GM12892 (cell line): Measurements from ENCODE around the gene IL1RAPL2.
"Not testable (repeated sequence)": the region's sequence is repeated elsewhere in the genome, so short reads cannot be mapped to it uniquely, and the experiment has no call there.

ENCODE experiments used
- DNase-seq: peaks from one replicate; pipeline ENCODE4 v3.0.0; 2011; ENCODE audit not compliant: insufficient read length
- FAIRE-seq: peaks from 2 replicates; lab custom pipeline; 2011; peaks lifted over from hg19 to GRCh38; lab: Jason Lieb, UNC
- POLR2A ChIP-seq: IDR thresholded peaks from 2 replicates; pipeline ENCODE4 v1.6.1; 2011; ENCODE audit warnings: low read depth, low read length, control low read depth
- POLR2AphosphoS5 ChIP-seq: IDR thresholded peaks from 2 replicates; pipeline ENCODE4 v1.6.1; 2011; ENCODE audit warnings: low read depth, low read length, control low read depth
- TAF1 ChIP-seq: IDR thresholded peaks from 2 replicates; pipeline ENCODE4 v1.6.1; 2011; ENCODE audit warnings: low read depth, mild to moderate bottlenecking, control low read depth, low read length, borderline replicate concordance

IL1RAPL2 gene

DNA sequence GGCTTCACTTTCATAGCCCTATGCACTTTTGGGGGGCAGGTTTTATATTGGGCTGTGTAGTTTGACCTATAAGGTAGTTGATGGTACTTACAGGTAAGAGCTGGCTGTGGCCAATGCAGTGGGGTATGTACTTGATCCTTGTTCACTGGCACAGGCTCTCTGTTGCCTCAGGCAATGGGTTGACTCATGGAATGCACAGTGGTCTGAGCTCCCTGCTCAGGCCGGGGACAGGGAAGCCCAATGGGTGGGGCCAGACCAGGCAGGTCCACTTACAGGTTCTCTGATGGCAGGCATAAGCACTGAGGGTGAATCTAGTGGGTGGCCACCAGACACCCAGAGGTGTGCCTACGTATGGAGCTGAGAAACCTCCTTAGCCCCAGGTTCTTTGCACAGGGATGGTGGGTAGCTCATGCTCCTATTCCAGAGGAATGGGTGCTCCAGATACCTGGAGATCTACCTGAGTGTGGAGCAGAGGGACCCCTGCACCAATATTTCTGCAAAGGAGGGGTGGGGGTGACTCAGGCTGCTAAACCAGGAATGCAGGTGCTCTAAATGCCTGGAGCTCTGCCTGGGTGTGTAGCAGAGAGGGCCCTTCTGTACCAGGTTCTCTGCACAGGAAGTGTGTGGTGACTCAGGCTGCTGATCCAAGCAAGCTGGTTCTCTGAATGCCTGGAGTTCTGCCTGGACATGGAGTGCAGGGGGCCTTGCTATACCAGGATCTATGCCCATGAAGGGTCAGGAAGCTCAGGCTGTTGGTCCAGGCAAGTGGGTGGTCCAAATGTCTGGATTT lies 52.3 kb downstream of the IL1RAPL2 start:
- DNase-seq (no peak), FAIRE-seq (no peak)
- TF ChIP-seq TAF1 (no peak), POLR2A (no peak), POLR2AphosphoS5 (no peak)

DNA sequence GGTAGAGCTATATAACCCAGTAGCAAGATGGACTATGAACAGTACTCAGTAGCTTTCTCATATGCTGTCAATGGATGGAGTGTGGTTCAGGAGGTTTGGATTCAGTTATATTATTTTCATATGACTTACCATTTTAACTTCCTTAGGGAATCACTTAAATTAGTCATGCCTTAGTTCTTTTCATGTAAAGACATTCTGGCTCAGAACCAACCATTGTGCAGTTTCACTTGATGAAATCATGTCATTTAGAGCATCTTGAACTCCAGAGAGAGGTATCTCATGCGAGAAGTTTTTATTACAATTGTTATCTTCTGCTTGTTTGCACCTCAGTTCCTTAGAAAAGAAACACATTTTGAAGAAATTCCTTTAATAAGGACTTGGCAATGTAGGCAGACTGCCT lies 55.8 kb downstream of the IL1RAPL2 start:
- DNase-seq = no peak
- TF ChIP-seq POLR2AphosphoS5 (no peak), TAF1 (no peak), POLR2A (no peak)
- no peak for FAIRE-seq

DNA sequence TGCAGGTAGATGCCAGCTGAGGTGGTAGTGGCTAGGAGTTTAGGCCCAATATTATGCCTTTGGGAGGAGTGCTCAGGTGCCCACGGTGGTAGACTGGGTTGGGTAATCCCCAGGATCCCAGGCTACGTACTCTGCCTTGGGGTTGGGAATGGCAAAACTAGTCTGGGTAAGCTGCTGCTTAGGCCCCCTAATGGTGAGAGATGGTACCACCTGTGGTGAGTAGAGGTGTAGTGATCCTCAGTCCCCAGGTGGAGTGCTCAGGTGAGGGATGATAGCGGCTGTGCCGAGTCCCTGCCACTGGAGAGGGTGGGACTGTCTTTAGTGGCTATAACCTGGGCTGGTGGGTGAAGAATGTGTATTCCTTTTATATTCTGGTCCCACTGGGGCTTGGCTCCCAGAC lies 75.2 kb downstream of the IL1RAPL2 start:
- FAIRE-seq = no peak
- no peak for DNase-seq
- TF ChIP-seq POLR2AphosphoS5 (no peak), TAF1 (no peak), POLR2A (no peak)

DNA sequence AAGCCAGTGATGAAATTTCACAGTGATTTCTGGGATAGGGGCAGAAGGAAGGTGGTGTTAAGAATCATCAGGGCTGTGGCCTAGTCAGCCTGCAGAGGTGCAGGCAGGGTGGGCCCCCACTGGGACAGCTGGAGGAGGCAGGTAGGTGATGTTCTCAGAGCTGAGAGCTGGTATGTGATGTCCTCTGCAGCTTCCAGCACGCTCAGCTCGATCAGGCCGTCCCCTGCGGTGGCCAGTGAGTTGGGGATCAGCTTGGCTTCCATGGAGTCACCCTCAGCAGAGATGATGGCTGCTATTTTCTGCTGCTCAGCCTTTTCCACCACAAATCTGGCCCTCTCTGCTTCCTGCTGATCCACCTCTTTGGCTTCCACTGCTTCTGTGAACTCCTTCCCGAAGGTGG lies 81.1 kb downstream of the IL1RAPL2 start:
- DNase-seq = no peak
- no peak for TF ChIP-seq POLR2AphosphoS5
- no peak for TF ChIP-seq POLR2A
- no peak for TF ChIP-seq TAF1
- FAIRE-seq = no peak

DNA sequence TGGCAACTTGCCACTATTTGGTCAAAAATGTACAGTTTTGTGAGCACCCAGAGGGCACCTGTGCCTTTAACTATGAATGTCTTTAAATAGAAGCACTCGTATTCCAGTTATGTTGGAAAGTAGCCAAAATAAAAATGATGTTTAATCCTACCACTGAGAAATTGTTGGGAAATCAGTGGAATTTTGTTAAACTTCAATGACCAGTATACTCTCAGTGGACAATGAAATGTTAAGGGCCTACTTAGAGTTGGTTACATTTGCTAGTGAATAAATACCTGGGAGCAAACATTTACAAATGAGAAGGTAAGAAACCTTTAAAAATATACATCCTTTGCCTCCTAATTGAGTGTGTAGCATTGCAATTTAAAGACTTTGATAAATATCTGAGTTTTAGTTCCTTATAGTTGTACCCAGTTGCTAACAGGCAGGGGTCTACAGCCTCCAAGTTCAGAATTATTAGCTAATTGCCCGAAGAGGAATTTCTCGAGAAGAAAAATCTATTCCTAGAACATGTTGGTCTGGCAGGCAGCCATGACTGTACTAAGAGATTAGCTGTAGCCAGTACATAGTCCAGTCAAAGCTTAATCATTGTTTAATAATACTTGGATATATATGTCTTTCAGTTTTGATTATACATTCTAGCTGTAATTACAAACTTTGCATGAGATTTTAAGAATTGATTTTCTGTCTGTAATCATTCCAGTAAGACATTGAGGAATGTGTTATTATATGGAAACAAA lies 93.2 kb downstream of the IL1RAPL2 start:
- FAIRE-seq (no peak), DNase-seq (no peak)
- TF ChIP-seq POLR2A = no peak

DNA sequence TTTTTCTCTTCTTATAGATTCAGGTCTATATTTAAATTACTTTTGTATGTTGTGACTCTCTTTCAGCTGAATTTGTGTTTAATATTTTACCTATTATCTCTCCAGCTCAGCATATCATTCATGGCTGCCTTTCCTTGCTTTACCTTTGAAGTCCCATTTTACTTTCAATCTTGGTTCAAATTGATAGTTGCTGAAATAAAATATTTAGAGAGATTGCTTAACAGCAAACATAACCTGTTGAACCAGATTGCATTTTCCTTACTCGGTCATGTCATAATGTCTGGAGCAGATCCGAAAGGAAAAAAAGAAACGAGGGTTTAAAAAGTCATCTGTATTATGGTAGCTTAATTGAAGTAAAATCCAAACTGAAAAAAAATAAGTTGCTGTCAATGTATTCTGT lies 94.1 kb downstream of the IL1RAPL2 start:
- no peak for FAIRE-seq
- TF ChIP-seq POLR2A = no peak
- TF ChIP-seq TAF1 = no peak
- DNase-seq = no peak

DNA sequence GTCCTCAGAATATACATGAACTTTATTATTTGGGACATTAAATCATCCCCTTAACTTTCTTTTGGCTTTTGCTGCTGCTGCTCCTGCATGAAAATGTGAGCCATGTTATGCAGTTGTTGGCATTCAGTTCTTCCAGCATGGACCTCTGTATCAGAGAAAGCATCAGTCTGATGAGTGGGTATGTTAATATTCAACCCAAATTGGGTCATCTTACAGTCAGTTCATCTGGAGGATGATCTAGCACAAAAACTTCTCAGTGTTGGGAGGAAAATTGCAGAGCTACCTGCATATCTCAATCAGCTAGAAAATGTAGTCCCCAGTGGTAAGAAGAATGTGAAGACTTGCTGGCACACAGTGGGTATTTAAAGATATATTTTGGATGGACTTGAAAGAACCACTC lies 96.7 kb downstream of the IL1RAPL2 start:
- TF ChIP-seq TAF1 (no peak), POLR2A (no peak), POLR2AphosphoS5 (no peak)
- FAIRE-seq (no peak), DNase-seq (no peak)

DNA sequence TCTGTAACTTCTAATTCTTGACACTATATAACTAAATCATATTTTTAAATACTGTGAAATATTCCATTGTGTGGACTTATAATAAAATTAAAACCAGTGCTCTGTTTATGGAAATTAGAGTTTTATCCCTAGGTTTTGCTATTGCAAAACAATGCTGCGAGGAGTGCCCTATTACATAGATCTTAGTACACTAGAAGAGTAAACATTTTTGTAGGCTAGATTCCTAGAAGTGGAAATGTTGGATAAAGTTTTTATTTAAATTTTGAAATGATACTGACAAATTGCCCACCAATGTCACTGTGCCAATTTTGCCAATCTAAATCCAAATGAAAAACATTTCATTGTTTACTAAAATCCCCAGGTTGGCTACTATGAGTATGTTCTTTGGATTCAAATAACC lies 99.7 kb downstream of the IL1RAPL2 start:
- no peak for DNase-seq
- TF ChIP-seq TAF1 = no peak
- no peak for TF ChIP-seq POLR2AphosphoS5
- TF ChIP-seq POLR2A = no peak
- no peak for FAIRE-seq

DNA sequence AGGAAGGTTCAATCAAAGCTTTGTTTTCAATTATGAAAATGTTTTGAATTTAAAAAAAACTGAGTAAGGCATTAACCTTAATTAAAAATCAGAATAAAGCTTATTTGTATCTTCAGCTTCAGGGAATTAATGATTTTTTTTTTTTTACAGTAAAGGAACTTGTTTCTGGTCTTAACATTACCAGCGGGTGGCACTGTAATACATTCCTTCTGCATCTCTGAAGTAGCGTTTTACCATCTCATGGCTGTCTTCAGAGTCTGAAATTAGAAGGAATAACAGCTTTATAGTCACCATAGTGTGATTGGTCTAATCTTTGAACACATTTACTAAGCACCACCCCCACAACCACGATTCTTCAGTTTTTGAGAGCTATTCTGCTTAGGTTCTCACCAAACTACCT lies 102.6 kb downstream of the IL1RAPL2 start:
- FAIRE-seq (no peak), DNase-seq (no peak)
- TF ChIP-seq POLR2AphosphoS5 (no peak), TAF1 (no peak), POLR2A (no peak)

DNA sequence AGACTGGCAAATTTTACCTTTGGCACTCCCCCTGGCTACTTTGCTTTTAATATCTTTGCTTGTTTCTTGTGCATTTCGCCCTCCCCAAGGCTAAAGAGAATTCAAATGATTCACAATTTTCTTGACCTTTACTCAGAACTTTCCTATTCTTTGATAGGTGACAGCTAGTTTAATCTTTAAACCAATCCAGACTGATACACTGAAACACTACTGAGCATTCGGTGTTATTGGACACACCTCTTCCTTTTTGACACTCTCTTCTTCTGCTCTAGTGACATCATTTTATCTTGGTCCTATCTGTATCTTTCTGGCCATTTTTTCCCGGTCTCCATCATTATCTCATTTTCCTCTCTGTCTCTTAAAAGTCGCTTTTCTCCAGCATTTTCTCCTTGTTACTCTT lies 103.1 kb downstream of the IL1RAPL2 start:
- FAIRE-seq (no peak), DNase-seq (no peak)
- TF ChIP-seq POLR2A (no peak), POLR2AphosphoS5 (no peak)

DNA sequence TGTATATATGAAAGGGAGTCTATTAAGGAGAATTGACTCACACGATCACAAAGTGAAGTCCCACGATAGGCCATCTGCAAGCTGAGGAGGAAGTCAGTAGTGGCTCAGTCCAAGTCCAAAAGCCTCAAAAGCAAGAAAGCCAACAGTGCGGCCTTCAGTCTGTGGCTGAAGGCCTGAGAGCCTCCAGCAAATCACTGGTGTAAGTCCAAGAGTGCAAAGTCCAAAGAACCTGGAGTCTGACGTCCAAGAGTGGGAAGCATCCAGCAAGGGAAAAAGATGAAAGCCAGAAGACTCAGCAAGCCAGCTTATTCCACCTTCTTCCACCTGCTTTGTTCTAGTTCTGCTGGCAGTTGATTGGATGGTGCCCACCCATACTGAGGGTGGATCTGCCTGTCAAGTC lies 104.1 kb downstream of the IL1RAPL2 start:
- TF ChIP-seq TAF1 (no peak), POLR2A (no peak), POLR2AphosphoS5 (no peak)
- no peak for FAIRE-seq
- no peak for DNase-seq

DNA sequence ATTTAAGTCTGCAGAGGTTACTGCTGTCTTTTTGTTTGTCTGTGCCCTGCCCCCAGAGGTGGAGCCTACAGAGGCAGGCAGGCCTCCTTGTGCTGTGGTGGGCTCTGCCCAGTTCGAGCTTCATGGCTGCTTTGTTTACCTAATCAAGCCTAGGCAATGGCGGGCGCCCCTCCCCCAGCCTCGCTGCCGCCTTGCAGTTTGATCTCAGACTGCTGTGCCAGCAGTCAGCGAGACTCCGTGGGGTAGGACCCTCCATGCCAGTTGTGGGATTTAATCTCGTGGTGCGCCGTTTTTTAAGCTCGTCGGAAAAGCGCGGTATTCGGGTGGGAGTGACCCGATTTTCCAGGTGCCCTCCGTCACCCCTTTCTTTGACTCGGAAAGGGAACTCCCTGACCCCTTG lies 111.5 kb downstream of the IL1RAPL2 start:
- DNase-seq, FAIRE-seq: not testable (repeated sequence)
